Limb (tissue), 2 donors: ENCODE measurements around the gene DOCK2.

Experiments
- DNase-seq, 2 donors: peaks; one replicate each; pipeline ENCODE4 v3.0.0-alpha.2; 2016; ENCODE audit errors: extremely low spot score in 2 of 2

DOCK2 gene

GRCh38 chr5:169897481-169897880, 260.4 kb downstream of the DOCK2 start:
- no peak for DNase-seq

DNA sequence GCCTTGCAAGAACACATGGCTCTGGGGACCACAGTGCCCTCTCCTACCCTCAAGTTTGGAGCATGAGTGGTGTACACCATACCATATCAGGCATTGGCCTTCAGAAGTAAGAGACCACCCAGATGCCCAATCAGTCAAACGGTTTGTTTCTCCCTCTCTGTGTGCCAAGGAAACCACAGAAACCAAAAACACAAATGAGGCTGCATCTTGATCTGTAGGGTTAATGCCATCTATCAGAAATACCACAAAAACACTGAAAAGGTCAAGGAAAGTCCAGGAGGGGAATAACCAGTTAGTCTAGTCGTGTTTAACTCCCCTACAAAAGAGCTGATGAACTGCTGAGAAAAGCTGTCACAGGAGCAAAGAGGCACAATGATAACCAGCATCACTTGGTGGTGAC, 264.8 kb downstream of the DOCK2 start:
- no peak for DNase-seq

- DNase-seq: peak in 1 of 2 donors; percentile 38
These were observed 267.0 kb downstream of the DOCK2 start for GRCh38 chr5:169904059-169904458.

DNA sequence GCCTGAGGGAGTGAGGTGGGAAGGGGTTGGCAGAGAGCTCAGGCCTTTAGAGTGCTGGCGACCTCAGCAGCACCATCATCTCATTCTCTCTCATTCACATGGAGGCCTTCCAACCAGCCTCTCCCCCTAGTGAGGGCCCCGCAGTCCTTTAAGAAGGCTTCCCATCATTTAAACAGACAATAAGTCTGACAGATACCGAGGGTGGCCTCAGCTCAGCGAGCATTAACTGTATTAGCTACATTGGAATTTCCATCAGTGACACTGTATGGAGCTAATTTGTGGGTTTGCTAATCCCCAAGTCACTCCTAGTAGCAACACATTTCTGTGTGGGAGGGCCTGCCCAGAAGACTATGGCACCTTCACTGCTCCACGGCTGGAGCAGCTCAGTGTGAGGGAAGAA, 267.4 kb downstream of the DOCK2 start:
- DNase-seq: peak in 1 of 2 donors; percentile 29

- no peak for DNase-seq
These were observed 267.9 kb downstream of the DOCK2 start for GRCh38 chr5:169905017-169905416.

DNA sequence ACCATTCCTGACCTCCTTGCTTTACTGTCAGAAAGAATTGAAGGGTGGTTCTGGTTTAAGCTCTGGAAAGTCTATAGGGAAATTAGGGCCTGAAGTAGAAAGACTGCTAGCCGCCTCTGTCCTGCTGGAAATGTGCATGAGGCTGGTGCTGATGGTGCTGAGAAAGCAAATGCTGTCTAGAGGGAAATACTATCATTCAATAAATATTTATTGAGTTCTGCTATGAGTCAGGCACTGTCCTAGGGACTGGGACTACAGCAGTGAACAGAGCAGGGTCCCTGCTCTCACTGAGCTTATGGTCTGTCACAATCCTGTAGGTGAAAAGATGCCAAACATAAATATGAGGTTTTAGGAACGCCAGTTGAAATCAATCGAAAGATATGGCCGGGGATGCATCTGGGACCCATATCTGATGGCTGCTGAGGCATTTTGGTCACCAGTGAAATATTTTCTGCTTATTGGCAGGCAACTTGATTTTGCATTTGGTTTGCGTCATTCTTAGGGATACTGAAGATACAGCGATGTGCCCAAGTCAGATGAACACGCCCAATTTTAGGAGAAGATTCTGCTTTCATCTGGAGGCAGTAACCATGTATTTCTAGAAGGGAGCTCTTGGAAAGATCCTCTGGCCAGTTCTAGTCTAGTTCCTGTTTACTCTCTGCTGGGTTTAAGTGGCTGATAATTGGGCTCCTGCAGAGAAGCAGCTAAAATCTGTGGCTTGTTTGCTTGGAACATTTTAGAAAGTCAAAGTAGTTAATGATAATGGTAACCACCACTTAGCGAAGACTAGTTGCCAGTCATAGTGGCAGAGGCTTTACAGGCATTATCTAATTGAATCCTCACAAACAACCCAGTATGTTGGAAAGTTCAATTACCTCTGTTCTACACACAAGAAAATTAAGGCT, 269.9 kb downstream of the DOCK2 start:
- no peak for DNase-seq

DNA sequence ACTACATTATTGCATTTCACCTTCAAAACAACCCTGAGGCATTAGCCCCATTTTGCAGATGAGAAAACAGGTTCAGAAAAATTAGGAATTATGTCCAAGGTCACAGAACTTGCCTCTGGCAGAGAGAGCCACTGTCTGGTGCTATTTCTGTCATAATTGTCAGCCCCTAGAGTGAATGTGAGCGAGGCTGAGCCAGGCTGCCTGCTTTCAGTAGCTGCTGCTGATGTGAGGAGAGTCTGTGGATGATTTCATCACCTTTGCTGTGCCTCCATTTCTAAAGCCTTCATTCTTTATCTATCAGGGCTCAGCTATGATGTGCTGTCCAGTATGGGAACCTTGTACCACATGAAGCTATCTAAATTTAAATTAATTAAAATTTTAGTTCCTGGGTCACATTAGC, 271.8 kb downstream of the DOCK2 start:
- no peak for DNase-seq

- no peak for DNase-seq
These were observed 272.9 kb downstream of the DOCK2 start for GRCh38 chr5:169909945-169910344.

DNA sequence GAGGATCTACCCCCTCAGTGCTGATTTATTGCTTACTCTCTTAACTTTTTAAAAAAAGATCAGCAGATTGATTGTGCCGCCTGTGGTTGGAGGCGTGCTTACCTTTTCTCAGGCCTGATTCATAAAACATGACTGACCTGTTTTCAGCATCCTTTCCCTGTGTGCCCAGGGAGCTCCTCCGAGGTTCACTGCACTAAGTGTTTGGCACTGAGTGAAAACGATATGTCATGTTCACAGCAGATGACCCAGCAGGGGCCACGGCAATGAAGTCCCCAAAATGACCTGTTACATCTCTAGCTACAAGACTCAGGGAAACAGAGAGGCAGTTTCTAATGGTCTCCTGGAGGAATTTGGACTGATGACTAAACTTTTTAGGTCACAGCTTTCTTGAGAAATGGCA, 273.3 kb downstream of the DOCK2 start:
- no peak for DNase-seq

- DNase-seq: no peak
These were observed 274.6 kb downstream of the DOCK2 start for GRCh38 chr5:169911448-169912212.

GRCh38 chr5:169913479-169913878, 276.4 kb downstream of the DOCK2 start:
- no peak for DNase-seq

GRCh38 chr5:169914766-169915165, 277.7 kb downstream of the DOCK2 start:
- peak in 1 of 2 donors; percentile 38 for DNase-seq

- no peak for DNase-seq
These were observed 280.4 kb downstream of the DOCK2 start for GRCh38 chr5:169917500-169917899.

- DNase-seq: no peak
These were observed 281.2 kb downstream of the DOCK2 start for GRCh38 chr5:169918228-169918627.

DNA sequence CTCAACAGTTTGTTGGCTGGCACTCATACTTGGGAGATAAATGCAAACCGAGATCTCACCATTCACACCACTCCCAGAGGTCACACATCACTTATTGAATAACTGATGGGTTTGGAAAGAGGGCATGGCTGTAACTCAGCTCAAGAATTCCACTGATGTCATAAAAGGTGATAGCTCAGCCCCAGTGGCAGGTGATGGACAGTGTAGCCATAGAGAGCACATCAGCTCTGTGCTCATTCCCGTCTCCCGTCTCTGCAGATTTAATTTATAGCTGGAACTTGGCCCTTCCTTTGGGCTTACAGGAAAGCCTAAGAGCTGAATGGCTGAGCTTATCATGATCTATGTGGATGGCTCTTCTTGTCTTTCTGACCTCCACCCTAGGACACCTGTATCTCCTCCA, 283.4 kb downstream of the DOCK2 start:
- no peak for DNase-seq

DNA sequence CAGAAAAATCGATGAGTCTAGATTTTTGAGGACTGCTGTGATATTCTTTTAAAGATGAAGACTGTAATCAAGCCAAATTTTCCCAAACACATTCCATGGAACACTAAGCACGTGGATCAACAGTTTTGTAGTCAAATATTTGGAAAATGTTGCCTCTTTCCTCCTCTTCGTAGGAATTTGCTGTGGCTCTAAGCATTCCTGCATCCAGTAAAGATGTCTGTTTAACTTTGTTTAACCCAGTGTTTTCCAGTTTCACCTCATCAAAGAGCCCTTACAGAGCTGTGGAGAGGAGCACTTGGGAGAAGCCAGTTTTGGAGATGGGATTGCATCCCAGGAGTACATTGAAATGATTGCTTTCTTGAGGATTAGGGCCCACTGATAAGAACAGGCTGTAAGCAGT, 284.3 kb downstream of the DOCK2 start:
- no peak for DNase-seq

DNA sequence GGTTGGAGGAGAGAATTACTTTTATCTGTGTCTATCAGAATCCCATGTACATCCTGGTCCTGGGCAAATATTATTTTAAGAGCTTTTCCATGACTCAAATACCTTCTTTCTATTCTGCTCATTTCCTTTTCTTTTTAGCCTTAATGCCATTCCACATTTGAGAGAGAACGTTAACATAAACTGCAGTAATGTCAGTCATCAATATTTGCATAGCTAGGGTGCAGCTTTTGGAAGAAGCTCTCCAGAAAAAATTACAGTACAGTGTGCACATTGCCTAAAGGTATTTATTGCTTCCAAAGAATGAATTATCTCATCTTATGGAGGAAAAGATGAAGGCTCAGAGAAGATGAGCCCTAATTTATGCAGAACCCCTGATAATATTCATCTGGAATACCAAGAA, 284.9 kb downstream of the DOCK2 start:
- no peak for DNase-seq

DNA sequence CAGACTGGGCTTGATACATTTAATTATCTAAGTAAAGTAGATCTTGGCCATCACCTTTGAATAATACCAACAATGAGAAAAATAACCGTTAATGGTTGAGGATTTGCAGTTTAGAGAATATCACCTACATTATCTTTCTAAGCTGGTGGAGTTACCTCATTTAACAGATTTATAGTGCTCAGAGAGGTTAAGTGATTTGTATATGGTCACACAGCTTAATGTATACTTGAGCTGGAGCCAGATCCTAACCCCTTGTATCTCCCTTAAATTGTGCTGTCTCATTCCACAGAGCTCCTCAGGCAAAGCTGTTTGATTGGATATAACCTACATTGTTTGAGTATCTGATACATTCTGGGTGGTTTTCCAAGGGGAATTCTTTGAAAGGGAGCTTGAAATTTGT, 285.4 kb downstream of the DOCK2 start:
- no peak for DNase-seq

DNA sequence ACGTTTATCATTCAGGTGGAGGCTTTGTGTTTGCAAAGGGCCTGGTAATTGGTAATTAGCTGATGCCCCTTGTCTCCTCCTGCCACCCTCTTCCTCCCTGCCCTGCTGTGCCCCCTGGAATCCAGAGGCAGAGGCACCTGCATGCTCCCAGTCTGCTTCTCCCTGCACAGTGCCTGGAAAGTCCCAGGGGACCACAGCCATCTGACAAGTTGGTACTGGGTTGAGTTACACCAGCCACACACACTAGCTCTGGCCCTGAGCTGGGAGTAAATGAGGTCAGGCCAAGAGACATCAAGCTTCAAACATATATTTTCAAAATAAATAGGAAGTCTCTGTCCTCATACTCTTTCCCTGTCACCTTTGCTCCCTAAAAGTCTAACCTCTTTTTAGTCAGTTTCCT, 286.9 kb downstream of the DOCK2 start:
- no peak for DNase-seq

DNA sequence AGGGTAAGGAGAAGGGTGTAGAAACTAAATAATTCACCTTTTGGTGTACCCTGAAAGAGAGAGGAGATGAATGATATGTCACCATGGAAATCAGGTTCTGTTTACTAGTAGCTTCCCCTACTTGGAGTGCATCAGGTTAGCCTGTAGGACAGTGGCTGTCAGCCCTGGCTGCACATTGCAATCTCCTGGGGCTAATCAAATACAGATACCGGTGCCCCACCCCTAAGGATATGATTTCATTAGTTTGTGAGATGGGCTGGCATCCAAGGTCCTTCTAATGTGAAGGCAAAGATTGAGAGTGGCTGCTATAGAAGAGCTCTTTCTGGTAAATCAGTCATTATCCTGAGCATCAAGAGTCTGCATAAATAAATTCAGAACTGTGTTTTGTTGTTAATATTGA, 296.1 kb downstream of the DOCK2 start:
- no peak for DNase-seq

GRCh38 chr5:169933616-169934015, 296.5 kb downstream of the DOCK2 start:
- peak in 1 of 2 donors; percentile 32 for DNase-seq

DNA sequence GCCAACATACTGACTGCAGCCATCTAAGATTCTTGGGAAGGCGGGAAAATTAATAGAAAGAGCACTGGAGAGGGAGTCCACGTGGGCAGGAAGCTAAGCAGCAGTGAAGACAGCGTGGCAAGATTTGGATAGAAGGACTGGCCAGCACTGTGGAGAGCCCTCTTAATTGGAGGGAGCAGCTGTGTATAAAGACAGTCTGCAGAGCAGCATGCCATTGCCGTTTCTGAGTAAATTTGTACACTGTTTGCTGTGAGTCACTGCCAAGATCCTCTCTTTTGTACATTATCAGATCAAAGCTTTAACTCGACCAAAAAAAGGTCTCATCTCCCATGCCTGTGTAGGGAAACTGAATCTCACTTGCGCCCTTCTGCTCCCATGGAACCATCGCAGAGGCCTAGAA, 297.9 kb downstream of the DOCK2 start:
- DNase-seq: no peak

DNA sequence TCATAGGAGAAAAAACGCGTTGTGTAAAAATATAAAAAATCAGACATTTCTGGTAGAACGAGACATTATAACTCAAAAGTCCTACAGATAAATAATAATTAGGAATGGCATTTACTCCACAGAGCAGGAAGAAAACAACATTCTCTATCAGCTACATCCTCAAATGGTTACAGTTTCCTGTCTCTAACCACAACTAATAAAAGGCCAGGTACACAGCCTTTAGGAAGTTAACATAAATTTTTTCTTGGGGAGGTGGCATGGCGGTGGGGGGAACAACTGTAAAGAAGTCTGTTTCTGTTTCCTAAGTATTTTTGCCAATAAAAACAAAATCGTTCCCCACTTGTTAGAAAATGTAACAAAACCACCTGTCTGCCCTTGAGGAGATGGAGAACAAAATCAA, 298.7 kb downstream of the DOCK2 start:
- DNase-seq: no peak
